IPS-18a (cell line): Measurements from ENCODE around the gene GRM8.

Source experiments
- H3K27ac ChIP-seq: one replicate; pipeline ENCODE4 v1.5.1; 2013; ENCODE audit warnings: low read length
- H3K27me3 ChIP-seq: one replicate; pipeline ENCODE4 v1.6.1; 2013; ENCODE audit warnings: mild to moderate bottlenecking, low read length; ENCODE audit not compliant: control insufficient read depth, insufficient read depth
- H3K36me3 ChIP-seq: one replicate; pipeline ENCODE4 v1.6.1; 2013; ENCODE audit warnings: low read depth, low read length; ENCODE audit not compliant: control insufficient read depth
- H3K4me1 ChIP-seq: one replicate; pipeline ENCODE4 v1.6.1; 2013; ENCODE audit warnings: low read depth, low read length; ENCODE audit not compliant: control insufficient read depth
- H3K4me3 ChIP-seq: one replicate; pipeline ENCODE4 v1.5.1; 2013; ENCODE audit warnings: low read length
- H3K9ac ChIP-seq: one replicate; pipeline ENCODE4 v1.6.1; 2013; ENCODE audit warnings: mild to moderate bottlenecking, low read length, moderate library complexity
- H3K9me3 ChIP-seq: one replicate; pipeline ENCODE4 v1.6.1; 2013; ENCODE audit warnings: low read depth, low read length; ENCODE audit not compliant: control insufficient read depth

GRM8 gene

DNA sequence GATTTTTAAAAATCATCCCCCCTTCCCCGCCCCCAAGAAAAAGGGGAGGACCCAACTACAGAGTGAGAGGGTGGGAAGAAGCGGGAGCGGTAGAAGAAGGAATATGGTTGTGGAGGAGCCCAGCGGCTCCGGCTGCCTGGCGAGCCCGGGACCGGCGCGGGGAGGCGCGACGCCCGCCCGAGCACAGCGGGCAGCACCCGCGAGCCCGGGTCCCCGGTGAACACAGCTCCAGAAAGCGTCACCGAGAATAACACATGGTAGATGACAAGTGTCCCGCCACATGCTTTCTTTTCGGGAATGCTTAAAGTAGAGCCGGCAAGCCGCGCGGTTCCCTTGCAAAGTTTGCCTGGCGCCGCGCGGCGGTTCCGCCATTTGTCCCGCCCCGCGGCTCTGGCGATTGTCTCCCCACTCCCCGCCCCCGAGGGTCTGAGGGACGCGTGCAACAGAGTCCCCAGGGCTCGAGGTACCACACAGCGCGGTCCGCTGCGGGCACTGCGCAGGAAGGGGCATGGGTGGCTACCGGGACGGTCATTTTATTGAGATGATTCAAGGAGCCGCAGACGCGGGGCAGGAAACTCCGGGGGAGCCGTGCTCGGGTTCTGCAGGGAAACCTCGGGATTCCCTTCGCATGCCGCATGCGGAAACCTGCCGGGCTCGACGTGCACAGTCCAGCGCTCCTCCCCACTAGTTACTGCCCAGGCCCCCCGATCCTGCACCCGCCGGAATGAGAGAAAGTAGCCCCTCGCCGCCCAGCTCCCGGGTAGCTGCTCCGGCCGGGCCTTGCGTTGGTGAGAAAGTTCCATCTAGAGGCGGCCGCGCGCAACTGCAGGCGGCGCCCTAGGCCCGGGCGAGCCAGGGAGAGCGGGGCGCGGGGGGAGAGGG is 781 bp upstream of the GRM8 start:
- H3K9ac ChIP-seq: peak overlapping the region; percentile 88
- H3K4me1 ChIP-seq: peaks cover 9% of the 10 kb centered on the region
- H3K27me3 ChIP-seq: peaks cover 66% of the 10 kb centered on the region
- H3K36me3 ChIP-seq: no peaks in the 10 kb centered on the region
- peak overlapping the region; percentile 42 for H3K27ac ChIP-seq
- H3K4me3 ChIP-seq: peak overlapping the region; percentile 83
- H3K9me3 ChIP-seq: no peaks in the 10 kb centered on the region

DNA sequence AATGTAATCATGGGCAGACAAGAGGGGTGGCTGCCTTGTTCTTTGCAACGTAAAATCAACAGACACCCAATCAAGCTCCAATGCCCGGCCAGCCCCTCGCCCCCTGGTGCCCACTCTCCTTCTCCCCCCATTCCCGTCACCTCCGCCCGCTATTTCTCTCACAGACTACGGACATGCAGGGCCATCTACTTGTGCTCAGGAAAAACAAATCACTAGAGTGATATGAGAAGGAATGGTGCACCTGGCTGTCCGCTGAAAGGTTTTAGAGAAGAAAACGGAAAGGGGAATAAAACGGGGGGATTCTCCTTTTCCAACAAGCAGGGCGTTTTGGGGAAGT is 396 bp downstream of the GRM8 start:
- no peaks in the 10 kb centered on the region for H3K36me3 ChIP-seq
- peak overlapping the region; percentile 83 for H3K4me3 ChIP-seq
- H3K27me3 ChIP-seq: peaks cover 66% of the 10 kb centered on the region
- peaks cover 9% of the 10 kb centered on the region for H3K4me1 ChIP-seq
- no peak overlapping the region for H3K27ac ChIP-seq
- H3K9me3 ChIP-seq: no peaks in the 10 kb centered on the region
- H3K9ac ChIP-seq: peak overlapping the region; percentile 42

DNA sequence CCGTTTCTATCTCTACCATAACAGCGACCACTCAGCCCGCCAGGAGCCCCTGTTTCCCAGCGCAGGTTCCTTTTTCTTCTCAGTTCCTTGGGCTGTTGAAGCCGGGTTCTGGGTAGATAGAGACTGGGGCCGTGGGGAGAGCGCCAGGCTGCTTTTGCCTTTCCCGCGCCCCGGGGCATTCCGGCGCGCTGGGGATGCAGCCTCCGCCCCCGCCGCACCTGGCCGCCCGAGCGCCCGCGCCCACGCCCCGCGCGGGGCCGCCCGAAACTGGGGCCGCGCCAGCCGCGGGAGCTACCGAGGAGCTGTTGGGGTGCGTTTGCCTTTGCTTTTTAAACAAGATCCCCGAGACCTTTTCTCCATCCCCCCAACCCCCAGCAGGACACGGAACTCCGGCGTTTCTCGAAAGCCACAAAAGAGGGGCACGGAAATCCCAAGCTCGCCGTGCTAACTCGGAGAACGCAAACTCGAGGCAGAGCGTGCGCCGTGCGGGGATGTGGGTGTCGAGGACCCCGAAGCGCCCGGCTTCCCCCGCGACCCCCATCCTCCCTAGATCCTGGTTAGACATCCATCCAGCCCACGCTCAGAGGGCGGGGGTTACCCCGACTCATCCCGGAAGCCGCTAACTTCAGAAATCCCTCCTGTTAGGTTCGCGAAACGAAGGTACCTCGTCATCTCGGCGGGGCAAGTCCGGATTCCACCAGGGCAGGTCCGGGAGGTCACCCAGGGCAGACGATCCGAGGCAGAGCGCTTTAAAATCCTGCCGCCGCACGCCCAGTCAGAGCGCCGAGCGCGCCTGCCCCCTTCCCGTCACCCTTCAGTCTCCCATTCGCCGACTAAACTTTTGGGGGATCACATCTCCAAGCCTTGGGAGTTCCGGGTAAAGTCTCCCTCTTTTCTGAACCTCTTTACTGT is 1.0 kb downstream of the GRM8 start:
- Histone ChIP-seq H3K27me3 (peaks cover 64% of the 10 kb centered on the region), H3K4me1 (peaks cover 9% of the 10 kb centered on the region), H3K4me3 (peak overlapping the region; percentile 83), H3K9me3 (no peaks in the 10 kb centered on the region), H3K27ac (no peak overlapping the region), H3K36me3 (no peaks in the 10 kb centered on the region), H3K9ac (peak overlapping the region; percentile 42)

DNA sequence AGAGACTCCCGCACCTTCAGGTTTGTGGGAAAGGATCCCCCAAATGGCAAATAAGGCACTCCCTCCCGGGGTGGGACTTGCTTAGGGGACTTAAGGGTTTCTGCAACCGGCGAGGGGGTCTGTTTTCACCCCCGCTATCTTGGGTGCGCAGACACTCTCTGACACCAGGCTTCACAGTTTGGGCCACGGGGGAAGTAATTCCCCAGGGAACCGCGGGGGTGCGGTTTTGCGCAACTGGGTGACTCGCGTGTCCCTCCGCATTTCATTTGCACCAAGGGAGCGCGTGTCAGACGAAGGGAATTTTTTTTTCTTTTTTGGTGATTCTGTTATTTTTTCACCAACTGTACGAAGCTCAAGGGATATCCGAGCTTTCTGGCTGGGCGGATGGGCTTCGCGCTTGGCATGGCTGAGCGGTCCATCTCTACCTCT is 1.7 kb downstream of the GRM8 start:
- Histone ChIP-seq H3K9me3 (no peaks in the 10 kb centered on the region), H3K9ac (no peak overlapping the region), H3K27ac (no peak overlapping the region), H3K36me3 (no peaks in the 10 kb centered on the region), H3K4me1 (peaks cover 9% of the 10 kb centered on the region), H3K27me3 (peaks cover 64% of the 10 kb centered on the region), H3K4me3 (peak overlapping the region; percentile 83)

DNA sequence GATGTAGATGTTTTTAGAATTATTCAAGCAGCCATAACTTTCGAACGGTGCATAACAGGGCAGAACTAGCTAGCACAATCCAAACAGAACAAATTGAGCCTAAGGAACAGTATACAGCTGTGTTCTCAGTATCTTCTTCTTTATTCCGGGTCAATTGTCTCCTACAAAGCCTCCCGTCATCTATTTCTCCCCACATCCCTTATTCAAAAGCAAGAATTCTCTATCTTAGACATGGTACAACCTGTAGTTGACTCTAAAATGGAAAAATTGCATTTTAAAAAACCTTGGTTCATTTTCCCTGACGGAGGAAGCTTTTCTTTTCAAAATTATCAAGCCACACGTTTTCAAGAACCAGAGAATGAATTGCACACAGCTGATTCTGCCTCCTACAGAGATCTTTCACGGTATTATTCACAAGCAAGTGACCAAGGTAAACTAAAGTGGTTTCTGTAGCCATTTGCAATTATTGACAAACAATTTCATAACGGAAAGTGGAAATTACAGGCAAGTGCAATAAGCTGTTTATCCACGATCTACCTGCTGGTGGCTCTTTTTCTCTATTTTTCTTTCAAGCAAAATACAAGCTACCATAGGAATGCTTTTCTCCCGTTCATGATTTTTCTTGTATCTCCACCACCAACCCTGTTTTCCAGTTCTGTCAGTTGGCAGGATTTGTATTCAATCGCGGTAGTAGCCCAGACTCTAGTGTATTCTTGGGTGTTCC is 2.3 kb downstream of the GRM8 start:
- peaks cover 62% of the 10 kb centered on the region for H3K27me3 ChIP-seq
- no peaks in the 10 kb centered on the region for H3K36me3 ChIP-seq
- no peaks in the 10 kb centered on the region for H3K9me3 ChIP-seq
- H3K27ac ChIP-seq: no peak overlapping the region
- peaks cover 9% of the 10 kb centered on the region for H3K4me1 ChIP-seq
- H3K4me3 ChIP-seq: peak overlapping the region; percentile 83
- no peak overlapping the region for H3K9ac ChIP-seq

DNA sequence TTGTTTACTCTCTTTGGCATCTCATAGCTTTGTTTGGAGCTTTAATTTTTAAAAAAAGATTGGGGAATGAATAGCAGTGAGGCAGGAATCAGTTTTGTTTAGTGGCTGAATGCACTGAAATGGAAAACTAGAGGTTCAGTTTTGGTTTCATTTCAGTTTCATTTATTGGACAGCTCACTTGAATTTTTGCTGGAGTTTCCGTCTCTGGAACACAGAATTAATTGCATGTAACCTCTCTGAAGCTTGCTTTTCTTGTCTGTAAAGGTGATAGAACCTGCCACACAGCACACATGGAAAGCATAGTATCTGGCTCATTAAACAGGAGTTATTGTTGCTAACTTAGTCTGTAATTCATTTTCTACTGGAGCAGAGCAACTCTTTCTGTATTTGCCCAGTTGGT is 7.1 kb downstream of the GRM8 start:
- H3K36me3 ChIP-seq: no peaks in the 10 kb centered on the region
- no peak overlapping the region for H3K4me3 ChIP-seq
- H3K27ac ChIP-seq: no peak overlapping the region
- H3K9ac ChIP-seq: no peak overlapping the region
- peaks cover 27% of the 10 kb centered on the region for H3K27me3 ChIP-seq
- H3K9me3 ChIP-seq: no peaks in the 10 kb centered on the region
- H3K4me1 ChIP-seq: no peaks in the 10 kb centered on the region

DNA sequence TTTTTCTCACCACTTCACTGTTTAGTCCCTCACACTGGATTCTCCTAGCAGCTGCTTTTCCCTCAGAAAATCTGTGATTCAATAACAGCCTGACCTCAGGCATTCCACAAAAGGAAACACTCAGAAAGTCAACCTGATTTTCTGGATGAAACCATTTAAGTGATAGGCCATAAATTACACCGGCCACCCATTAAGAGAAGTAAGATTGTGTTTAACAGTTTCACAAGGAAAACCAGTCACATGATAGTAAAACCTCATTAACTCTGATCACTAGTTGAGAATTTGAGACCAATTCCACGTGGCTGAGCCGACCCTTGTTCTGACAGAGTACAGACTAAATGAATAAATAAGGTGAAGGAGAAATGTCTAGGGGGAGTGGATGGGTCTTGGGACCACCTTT is 7.7 kb downstream of the GRM8 start:
- Histone ChIP-seq H3K9ac (no peak overlapping the region), H3K4me1 (no peaks in the 10 kb centered on the region), H3K27ac (no peak overlapping the region), H3K4me3 (no peak overlapping the region), H3K9me3 (no peaks in the 10 kb centered on the region), H3K36me3 (no peaks in the 10 kb centered on the region), H3K27me3 (peaks cover 21% of the 10 kb centered on the region)

DNA sequence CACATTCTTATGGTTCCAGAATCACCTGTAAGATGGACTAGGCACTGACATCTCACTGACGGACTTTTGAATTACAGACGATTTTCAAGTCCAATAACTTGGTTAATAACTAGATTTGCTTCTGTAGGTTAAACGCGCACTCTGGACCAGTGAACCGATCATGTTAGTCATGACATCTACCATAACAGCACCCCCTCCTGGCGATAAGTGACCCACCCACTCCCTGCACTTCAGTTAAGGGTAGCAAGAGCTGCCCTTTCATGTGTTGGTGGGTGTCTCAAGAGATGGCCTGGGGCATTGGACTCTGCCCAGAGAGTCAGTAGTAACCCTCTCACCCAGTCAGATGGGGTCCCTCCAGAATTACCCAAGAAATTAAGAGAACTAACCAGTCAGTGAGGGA is 12.9 kb downstream of the GRM8 start:
- no peaks in the 10 kb centered on the region for H3K9me3 ChIP-seq
- no peak overlapping the region for H3K27ac ChIP-seq
- H3K4me3 ChIP-seq: no peak overlapping the region
- no peaks in the 10 kb centered on the region for H3K27me3 ChIP-seq
- no peak overlapping the region for H3K9ac ChIP-seq
- no peaks in the 10 kb centered on the region for H3K36me3 ChIP-seq
- H3K4me1 ChIP-seq: no peaks in the 10 kb centered on the region

DNA sequence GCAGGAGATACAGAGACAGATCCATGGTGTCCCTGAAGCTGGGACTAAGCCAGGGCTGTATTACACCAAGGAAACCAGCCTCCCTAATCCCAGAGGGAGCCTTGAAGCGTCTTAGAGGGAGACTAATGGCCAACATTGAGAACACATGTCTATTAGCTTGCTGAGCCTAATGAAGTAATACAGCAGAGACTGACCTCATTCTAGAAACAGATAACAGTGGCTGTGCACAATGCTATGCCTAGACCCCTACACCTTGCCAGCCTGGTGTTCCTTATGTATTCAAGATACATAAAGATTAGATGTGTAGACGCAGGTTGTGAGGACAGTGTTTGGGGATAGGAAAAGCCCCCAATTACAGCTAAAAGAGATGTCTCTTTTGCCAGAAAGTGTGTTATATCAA is 19.1 kb downstream of the GRM8 start:
- Histone ChIP-seq H3K36me3 (no peaks in the 10 kb centered on the region), H3K27ac (no peak overlapping the region), H3K9me3 (no peaks in the 10 kb centered on the region), H3K4me3 (no peak overlapping the region), H3K4me1 (peaks cover 6% of the 10 kb centered on the region), H3K9ac (no peak overlapping the region), H3K27me3 (no peaks in the 10 kb centered on the region)

DNA sequence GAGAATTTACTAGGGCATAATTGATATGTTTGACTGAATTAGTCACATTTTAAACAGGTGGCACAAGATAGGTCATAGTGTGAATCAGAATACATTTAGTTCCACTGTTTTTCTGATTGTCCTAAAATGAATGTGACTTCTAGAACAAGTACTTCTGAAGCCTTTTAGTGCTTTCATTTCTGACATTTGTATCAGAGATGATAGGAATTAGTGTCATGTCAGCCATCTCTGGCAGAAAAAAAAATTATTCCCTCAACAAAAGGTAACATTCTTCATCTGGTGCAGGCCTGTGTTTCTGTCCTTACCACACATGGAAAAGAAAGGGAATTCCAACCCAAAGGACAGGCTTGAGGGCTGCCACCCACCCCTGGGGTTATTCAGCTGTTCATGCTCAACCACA is 21.3 kb downstream of the GRM8 start:
- H3K9me3 ChIP-seq: no peaks in the 10 kb centered on the region
- H3K4me3 ChIP-seq: no peak overlapping the region

DNA sequence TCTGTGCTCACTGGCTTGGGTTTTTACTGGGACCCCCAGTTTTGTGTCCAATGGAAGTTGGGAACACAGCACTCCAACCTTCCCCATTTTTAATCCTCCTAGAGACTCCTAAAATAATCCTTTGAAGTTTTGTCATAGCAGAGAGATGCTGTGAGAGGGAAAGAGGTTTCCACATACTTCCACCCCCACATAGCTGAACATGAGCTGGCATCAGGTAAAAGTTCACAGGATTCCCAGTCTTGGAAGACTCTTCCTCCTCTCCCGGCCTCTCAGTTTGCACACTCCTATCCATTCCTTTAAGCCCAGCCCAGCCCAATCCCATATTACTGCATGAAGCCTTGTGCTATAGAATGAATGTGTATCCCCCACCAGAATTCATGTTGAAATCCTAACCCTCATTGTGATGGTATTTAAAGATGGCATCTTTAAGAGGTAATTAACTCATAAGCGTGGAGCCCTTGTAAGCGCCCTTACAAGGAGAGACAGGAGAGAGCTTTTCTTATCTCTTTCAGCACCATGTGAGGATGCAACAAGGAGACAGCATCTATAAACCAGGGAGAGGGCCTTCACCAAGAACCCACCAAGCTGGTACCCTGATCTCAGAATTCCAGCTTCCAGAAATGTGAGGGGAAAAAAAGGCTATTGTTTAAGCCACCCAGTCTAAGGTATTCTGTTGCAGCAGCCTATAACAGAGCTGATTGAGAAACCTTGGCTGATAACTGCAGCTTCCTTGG is 22.4 kb downstream of the GRM8 start:
- Histone ChIP-seq H3K4me3 (no peak overlapping the region), H3K27me3 (no peaks in the 10 kb centered on the region), H3K27ac (no peak overlapping the region), H3K9ac (no peak overlapping the region), H3K9me3 (no peaks in the 10 kb centered on the region), H3K36me3 (no peaks in the 10 kb centered on the region), H3K4me1 (peaks cover 18% of the 10 kb centered on the region)

More for the DNA sequence above, 21.3 kb downstream of the GRM8 start:
- H3K9ac ChIP-seq: no peak overlapping the region
- peaks cover 15% of the 10 kb centered on the region for H3K4me1 ChIP-seq
- no peak overlapping the region for H3K27ac ChIP-seq
- H3K27me3 ChIP-seq: no peaks in the 10 kb centered on the region
- no peaks in the 10 kb centered on the region for H3K36me3 ChIP-seq
